HG02970 (cell line): Measurements from ENCODE around the gene ELANE.
"Not testable (repeated sequence)": the region's sequence is repeated elsewhere in the genome, so short reads cannot be mapped to it uniquely, and the experiment has no call there.

Source experiments
- ATAC-seq: cut with Tn5 transposase; IDR thresholded peaks from one replicate; pipeline ENCODE4 v1.9.1; 2021; ENCODE audit warnings: mild to moderate bottlenecking, moderate library complexity, moderate number of reproducible peaks; ENCODE audit not compliant: unreplicated experiment, low FRiP score

Gene ELANE

DNA sequence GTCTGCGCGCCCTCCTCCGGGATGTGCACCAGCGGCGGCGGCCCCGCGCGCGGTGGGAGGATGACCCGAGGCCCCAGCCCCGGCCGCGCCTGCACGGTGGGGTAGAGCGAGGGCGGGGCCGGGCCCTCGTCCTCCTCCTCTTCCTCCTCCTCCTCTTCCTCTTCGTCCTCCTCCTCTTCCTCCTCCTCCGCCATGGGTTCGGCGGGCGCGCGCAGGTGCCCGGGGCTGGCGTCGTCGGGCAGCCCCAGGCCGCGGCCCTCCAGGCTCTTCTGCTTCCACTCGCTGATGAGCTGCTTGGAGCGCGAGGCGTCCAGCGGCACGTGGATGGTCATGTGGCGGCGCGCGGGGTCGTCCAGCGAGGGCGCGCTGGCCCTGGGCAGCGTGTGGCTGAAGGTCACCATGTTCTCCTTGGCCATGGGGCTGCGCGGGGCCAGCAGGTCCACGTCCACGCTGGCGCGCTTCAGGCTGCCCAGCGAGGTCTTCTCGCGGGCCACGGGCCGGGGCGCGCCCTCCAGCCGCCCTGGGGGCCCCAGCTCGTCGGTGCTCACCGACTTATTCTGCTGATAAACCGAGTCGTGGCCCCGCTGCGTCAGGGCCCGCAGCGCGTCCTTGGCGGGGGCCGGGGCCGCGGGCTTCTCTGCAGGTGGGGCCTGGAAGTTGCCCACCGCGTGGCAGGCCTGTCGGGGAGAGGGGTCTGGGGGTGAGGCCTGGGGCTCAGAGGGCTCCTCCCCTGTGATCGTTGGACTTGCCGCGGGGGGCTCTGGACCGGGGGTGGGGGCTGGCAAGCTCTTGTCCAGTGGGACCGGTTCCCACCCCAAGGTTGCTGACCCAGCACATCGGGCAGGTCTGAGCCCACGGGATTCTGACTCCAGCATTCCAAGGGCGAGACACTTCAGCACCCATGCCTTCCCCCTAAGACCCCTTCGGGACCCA lies 38.6 kb upstream of the ELANE start:
- ATAC-seq: no peak

- ATAC-seq: no peak
Observed at GRCh38 chr19:814152-815078, 37.7 kb upstream of the ELANE start.

DNA sequence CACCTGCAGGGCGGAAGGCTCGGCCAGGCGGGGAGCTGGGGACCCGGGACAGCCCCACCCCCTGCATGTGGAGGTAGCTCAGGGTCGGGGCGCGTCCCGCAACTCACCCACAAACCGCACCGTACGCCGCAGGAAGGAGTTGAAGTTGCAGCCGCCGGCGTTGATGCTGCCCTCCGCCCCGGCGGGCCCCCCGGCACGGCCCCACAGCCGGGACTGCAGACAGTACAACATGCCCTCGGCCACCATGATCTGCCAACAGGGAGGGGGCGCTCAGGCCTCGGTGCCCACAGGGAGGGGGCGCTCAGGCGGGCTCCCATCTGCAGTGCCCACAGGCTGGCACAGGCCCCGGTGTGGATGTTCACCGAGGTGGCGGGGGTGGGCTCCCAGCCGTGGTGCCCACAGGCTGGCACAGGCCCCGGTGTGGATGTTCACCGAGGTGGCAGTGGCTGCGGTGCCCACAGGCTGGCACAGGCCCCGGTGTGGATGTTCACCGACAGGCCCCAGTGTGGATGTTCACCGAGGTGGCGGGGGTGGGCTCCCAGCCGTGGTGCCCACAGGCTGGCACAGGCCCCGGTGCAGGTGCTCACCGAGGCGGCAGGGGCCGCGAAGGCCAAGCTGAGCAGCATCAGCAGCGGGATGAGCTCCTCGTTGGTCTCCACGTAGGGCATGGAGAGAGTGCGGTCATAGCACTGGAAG lies 36.9 kb upstream of the ELANE start:
- ATAC-seq: no peak

DNA sequence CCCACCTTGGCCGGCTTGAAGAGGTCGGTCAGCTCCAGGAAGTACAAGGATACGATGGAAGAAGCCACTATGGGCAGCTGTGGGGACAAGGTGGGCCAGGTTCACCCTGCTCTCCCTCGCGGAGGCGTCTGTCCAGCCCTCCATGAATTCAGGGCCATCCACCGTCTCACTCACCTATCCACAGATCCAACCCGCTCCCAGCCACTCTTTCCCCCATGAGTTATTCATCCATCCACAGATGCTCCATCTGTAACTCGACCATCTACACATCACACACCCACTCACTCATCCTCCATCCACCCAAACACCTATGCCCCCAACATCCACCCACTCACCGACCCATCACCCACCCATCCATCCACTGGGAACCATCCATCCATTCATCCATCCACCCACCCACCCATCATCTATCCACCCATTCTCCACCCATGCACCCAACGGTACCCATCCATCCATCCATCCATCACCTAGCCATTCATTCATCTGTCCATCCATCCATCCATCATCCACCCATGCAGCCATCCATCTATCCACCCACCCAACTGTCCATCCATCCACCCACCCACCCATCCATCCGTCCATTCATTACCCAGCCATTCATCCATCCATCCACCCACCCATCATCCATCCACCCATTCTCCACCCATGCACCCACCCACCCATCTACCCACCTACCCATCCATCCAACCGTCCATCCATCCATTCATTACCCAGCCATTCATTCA lies 36.2 kb upstream of the ELANE start:
- no peak for ATAC-seq

GRCh38 chr19:816500-816857 lies 35.6 kb upstream of the ELANE start:
- no peak for ATAC-seq

DNA sequence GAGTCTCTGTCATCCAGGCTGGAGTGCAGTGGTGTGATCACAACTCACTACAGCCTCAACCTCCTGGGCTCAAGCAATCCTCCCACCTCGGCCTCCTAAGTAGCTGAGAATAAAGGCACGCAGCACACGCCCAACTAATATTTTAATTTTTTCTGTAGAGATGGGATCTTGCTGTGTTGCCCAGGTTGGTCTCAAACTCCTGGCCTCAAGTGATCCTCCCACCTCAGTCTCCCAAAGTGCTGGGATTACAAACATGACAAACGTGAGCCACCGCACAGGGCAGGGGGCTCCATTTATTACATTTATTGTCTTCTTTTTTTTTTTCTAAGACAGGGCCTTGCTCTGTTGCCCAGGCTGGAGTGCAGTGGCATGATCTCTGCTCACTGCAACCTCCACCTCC lies 31.9 kb upstream of the ELANE start:
- not testable (repeated sequence) for ATAC-seq

DNA sequence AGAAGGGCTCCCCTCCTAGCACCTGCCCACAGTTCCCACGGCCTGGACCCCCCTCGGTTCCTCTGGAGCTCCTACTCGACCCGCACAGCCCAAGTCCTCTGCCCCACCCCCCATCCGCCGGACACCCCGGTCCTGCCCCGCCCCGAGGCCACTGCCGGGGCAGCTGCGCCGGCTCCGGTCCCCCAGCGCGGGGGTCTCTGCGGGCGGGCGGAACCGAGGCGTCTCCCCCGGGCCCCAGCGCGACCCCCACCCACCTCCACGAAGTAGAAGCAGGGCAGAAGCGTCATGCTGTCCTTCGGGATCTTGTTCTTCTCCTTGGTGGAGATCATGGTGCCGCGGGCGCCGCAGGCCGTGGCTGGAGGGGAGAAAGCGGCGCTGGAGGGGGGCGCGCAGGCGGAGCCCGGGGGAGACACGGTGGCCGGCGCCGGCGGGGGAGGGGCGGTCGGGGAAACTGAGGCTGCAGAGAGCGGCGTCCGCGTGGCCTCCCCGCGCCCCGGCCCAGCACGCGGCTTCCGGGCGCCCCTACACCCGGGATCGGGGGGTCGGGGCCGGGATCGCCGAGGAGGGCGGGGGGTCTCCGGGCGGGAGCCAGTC lies 30.8 kb upstream of the ELANE start:
- ATAC-seq: no peak

GRCh38 chr19:821825-822503 lies 30.1 kb upstream of the ELANE start, which contains the start of gene PLPPR3:
TSS of gene PLPPR3 (minus strand) at chr19:821955. CDS start at chr19:821559, 396 bp downstream.
- no peak for ATAC-seq

GRCh38 chr19:823565-824121 lies 28.5 kb upstream of the ELANE start:
- no peak for ATAC-seq

DNA sequence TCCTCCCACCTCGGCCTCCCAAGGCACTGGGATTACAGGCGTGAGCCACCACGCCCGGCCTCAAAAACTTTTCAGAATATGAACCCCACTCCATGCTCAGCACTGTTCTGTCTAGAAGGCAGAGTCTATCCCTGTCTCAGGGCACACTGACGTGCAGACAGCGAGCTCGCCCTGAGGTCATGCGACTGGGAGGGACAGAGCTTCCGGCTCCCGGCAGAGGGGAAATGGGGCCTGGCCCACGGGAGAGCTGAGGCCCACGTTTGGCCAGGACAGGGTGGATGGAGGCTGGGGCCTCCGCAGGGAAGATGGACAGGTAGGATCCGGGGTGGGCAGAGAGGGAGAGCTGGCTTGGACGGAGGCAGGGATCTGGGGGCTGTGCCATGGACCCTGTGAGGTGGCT lies 27.2 kb upstream of the ELANE start:
- no peak for ATAC-seq

- no peak for ATAC-seq
Observed at GRCh38 chr19:825897-826644, 26.0 kb upstream of the ELANE start.

- no peak for ATAC-seq
Observed at GRCh38 chr19:827314-827709, 24.8 kb upstream of the ELANE start.

DNA sequence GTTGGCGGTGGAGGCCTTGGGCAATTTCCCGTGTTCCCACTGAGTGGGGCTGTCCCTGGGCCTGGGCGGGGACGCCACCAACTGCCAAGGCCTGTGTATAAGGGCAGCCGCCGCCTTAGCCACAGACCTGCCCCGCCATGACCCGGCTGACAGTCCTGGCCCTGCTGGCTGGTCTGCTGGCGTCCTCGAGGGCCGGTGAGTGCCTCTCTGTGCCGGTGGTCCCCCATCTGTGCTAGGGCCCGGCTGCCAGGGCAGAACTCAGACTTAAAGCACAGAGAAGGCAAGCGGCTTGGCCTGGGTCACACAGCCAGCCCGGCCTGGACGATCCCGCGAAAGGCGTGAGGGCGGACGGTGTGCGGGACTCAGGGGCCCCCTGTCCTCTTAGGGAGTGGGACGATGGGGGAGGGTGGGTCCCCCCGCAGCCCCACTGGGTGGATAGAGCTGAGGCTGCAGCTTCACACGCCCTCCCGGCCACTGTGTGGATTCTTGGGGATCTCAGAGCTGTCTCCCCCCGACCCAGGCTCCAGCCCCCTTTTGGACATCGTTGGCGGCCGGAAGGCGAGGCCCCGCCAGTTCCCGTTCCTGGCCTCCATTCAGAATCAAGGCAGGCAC lies 24.3 kb upstream of the ELANE start, which contains the start of gene AZU1:
AZU1 (plus strand) TSS at position 128 of the 612 bp plus-strand sequence; CDS start at position 138, 10 bp downstream.
- no peak for ATAC-seq

DNA sequence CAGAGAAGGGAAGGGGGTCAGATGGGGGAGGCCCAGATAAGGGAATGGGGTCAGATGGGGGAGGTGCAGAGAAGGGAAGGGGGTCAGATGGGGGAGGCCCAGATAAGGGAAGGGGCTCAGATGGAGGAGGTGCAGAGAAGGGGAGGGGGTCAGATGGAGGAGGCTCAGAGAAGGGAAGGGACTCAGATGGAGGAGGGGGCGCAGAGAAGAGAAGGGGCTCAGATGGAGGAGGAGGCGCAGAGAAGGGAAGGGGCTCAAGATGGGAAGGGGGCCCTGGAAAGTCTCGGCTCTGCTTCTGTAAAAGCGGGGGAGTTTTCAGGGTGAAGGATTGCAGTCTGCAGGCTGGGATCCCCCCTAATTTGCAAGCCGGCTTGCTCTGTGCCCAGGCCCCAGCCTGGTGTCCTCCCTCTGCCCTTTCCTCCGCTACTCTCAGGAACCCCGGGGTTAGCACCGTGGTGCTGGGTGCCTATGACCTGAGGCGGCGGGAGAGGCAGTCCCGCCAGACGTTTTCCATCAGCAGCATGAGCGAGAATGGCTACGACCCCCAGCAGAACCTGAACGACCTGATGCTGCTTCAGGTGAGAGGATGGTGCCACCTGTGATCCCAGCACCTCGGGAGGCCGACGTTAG lies 22.9 kb upstream of the ELANE start:
- no peak for ATAC-seq

DNA sequence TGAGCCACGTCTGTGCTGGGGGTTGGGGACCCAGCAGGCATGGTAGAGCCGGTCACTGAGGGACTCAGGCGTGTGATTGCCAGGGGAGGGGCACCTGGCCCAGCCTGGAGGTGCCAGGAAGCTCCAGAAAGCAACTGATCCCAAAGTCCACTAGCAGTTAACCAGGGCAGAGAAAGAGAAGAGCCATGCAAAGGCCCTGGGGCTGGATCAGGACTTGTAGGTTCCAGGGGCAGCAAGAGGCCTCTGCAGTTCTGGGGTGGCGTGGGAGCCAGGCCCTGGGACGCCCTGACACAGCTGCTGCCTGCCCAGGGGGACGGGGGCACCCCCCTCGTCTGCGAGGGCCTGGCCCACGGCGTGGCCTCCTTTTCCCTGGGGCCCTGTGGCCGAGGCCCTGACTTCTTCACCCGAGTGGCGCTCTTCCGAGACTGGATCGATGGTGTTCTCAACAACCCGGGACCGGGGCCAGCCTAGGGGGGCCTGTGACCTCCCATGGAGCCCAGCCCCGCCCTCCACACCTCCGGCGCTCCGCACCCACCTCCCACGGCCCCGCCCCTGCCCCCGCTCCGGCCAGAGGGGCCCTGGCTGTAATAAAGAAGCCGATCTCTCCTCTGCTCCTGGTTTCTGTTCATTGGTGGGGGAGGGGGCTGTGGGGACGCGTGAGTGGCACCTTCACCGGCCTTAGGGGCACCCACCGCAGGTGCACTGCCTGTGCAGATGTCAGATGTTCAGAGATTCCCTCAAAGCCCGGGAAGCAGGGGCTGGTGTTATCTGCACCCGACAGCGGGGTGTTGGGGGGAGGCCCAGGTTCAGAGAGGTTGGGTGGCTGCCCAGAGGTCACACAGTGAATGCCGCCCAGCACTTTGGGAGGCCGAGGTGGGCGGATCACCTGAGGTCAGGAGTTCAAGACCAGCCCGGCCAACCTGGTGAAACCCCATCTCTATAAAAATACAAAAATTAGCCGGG lies 20.4 kb upstream of the ELANE start:
- no peak for ATAC-seq

DNA sequence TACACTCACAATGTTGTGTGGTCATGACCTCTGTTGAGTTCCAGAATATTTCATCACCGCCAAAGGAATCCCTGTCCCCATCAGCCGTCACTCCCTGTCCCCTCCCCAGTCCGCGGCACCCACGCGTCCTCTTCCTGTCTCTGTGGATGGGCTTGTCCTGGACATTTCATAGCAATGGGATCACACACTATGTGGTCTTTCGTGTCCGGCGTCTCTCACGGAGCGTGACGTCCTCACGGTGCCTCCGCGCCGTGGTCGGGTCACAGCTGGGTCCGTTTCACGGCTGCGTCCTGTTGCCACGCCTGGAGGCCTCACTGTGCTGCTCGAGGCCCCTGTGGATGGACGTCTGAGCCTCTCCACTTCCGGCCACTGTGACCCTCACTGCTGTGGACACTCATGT lies 17.9 kb upstream of the ELANE start:
- no peak for ATAC-seq
